Right hindlimb (tissue), 1 donor: Measurements from ENCODE around the gene ZNF398.
A peak's percentile ranks its signal among the peaks of the same experiment; 100 is the strongest.

Experiments
- DNase-seq: peaks from one replicate; pipeline ENCODE4 v3.0.0-alpha.2; 2018

Gene ZNF398

GRCh38 chr7:149153346-149153745 lies 6.1 kb downstream of the ZNF398 start:
- no peak for DNase-seq

GRCh38 chr7:149154056-149154455 lies 6.8 kb downstream of the ZNF398 start:
- no peak for DNase-seq

- DNase-seq = no peak
Observed at GRCh38 chr7:149156898-149157297, 9.6 kb downstream of the ZNF398 start.

GRCh38 chr7:149161241-149161848 lies 14.1 kb downstream of the ZNF398 start:
- no peak for DNase-seq

GRCh38 chr7:149166142-149166541 lies 18.9 kb downstream of the ZNF398 start:
- no peak for DNase-seq

GRCh38 chr7:149166630-149167352 lies 19.5 kb downstream of the ZNF398 start:
- no peak for DNase-seq

- DNase-seq = no peak
Observed at GRCh38 chr7:149171892-149172533, 24.8 kb downstream of the ZNF398 start.

- no peak for DNase-seq
Observed at GRCh38 chr7:149172534-149172920, 25.3 kb downstream of the ZNF398 start.

- no peak for DNase-seq
Observed at GRCh38 chr7:149175150-149175549, 27.9 kb downstream of the ZNF398 start.

GRCh38 chr7:149179241-149179640 lies 32.0 kb downstream of the ZNF398 start:
- DNase-seq = no peak

GRCh38 chr7:149180722-149181449 lies 33.6 kb downstream of the ZNF398 start:
- no peak for DNase-seq

- no peak for DNase-seq
Observed at GRCh38 chr7:149181450-149181790, 34.2 kb downstream of the ZNF398 start.

GRCh38 chr7:149184274-149184673 lies 37.0 kb downstream of the ZNF398 start:
- DNase-seq = no peak

GRCh38 chr7:149188213-149188612 lies 41.0 kb downstream of the ZNF398 start:
- DNase-seq = no peak

GRCh38 chr7:149188637-149189259 lies 41.5 kb downstream of the ZNF398 start:
- DNase-seq = no peak

GRCh38 chr7:149191851-149192250 lies 44.6 kb downstream of the ZNF398 start:
- DNase-seq = no peak

GRCh38 chr7:149194799-149195179 lies 47.5 kb downstream of the ZNF398 start:
- no peak for DNase-seq

GRCh38 chr7:149195180-149196150 lies 48.2 kb downstream of the ZNF398 start, which contains the start of gene ZNF282:
ZNF282 (plus strand) TSS chr7:149195546; CDS start chr7:149195590, 44 bp downstream.
- DNase-seq = peak; percentile 94

- no peak for DNase-seq
Observed at GRCh38 chr7:149196151-149196704, 49.0 kb downstream of the ZNF398 start.

GRCh38 chr7:149196705-149197171 lies 49.5 kb downstream of the ZNF398 start:
- DNase-seq = no peak

GRCh38 chr7:149197675-149198074 lies 50.4 kb downstream of the ZNF398 start:
- no peak for DNase-seq
